IPS DF 4.7 (cell line): ENCODE results near the gene PTPRT.

Experiments
- DNase-seq: peaks from one replicate; pipeline ENCODE4 v3.0.0-alpha.2; 2013; ENCODE audit warnings: low spot score; ENCODE audit errors: extremely low read depth

The PTPRT gene

DNA sequence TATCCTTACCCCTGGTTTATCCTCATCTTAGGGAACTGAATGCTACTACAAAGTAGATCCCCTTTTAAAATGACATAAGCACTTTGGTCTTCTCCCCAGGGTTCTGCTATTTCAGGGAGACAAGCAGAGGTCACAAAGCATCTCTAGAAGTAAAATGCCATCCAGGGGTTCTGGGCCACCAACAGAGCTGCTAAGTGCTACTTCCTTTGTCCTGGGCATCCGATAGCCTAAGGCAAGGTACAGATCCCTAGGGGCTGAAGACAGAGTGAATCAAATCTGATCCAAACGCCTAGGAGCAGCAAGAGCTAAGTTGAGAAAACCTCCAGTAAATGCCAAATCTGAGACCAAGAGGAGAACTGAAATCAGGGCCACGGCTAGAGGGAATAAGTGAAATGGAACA, 161.2 kb downstream of the PTPRT start:
- no peak for DNase-seq

GRCh38 chr20:43023836-43024235, 165.9 kb downstream of the PTPRT start:
- no peak for DNase-seq

- DNase-seq, result no peak
Measured at GRCh38 chr20:43022568-43022967, 167.1 kb downstream of the PTPRT start.

DNA sequence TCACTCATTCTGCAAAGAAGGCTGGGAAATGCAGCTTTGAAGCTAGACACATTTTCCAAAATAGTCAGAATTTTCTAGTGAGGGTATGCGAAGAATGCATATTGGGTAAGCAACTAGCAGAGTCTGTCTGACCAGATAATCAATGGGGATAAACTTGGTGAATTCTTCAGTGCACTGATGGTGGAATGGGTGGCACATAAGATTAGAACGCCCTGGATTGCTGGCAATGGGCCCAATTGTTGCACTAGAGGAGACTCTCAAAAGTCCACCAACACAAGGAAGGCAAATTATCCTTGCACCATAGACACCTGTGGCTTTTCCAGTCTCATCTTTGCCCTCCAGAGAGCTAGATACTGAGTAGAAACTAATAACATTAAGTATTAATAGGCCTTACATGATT, 167.6 kb downstream of the PTPRT start:
- DNase-seq, result no peak

DNA sequence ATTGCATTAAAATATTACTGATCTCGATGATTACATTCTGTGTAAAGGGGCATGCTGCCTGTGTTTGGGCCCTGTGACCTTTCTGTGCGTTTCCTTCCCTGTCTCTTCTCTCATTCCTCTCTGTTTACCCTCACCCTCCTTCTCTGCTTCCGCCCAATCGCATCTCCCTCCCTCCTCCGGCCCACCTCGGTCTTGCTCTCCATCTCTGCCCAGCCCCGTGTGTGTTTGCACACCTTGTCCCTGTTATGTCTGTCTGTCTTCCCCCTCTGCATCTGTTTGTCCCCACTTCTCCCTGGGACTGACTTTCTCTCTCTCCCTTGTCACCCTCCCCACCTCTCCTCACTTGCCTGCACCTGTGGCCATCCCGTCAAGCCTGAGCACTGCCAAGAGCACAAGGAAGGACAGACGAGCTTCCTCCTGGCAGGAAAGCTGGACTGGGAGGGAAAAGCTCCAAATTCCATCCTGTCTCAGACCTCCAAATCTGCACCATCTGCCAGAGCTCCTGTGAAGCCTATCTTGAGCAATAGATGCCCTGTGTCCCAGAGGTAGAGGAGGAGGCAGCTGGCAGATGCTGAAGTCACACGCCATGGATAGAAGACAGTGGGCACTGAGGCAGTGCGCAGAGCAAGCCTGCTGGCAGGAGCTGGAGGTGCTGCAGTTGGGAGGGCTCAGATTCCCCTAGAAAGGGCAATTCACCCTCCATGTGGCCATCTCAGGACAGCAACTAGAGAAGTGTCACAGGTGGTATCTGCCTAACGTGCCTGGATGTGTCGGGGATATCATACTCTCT, 172.3 kb downstream of the PTPRT start:
- no peak for DNase-seq

DNA sequence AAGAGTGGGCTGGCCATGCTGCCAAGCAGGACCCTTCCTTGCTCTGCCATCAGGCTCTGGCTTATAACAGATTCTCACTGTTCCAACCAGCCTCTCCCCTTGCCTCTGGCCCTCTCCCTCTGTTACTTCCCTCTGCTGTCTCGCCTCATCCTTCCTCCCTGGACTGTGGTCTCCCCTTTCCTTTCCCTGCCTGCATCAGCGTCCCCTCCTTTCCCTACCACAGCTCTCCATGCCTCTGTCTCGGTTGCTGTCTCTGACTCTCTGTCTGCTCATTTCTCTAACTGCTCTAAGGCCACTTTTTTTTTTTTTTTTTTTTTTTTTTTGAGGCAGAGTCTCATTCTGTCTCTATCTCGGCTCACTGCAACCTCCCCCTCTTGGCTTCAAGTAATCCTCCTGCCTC, 173.4 kb downstream of the PTPRT start:
- DNase-seq, result no peak

DNA sequence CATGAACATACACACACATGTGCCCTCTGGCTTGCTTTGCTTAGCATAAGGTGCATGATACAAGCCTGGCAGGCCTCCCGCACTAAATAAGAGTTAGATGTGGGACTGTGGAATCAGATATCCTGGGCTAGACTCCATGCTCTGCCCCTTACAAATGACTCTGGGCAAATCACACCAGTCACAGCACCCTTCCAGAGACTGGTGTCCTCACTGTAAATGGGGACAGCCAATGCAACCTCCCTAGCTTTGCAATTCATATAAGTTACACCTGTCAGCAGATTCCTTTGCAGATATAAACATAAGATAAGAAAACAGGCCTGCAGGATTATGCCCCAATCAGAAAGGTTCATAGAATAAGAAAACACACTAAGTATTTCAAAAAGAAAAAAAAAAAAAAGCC, 174.1 kb downstream of the PTPRT start:
- DNase-seq, result no peak

DNA sequence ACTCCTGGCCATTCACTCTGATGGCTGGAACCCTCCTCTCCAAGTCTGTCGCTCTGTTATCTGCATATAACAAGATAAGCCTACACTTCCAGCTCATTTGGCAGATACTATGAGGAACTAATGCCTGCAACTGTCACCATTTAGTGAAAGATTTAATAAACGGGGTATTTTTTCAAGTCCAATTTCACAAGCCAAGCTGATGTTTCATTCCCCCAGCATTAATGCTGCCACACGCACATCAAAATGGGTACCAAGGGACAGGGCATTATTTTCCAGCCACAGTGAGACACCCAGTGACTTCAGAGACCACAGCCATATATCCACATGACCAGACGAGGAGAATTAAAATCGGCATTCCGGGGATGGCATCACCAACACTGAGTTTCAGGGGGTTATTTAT, 175.5 kb downstream of the PTPRT start:
- DNase-seq, result no peak

GRCh38 chr20:43011491-43011890, 178.2 kb downstream of the PTPRT start:
- no peak for DNase-seq

- DNase-seq, result no peak
Measured at GRCh38 chr20:43009532-43009931, 180.2 kb downstream of the PTPRT start.

DNA sequence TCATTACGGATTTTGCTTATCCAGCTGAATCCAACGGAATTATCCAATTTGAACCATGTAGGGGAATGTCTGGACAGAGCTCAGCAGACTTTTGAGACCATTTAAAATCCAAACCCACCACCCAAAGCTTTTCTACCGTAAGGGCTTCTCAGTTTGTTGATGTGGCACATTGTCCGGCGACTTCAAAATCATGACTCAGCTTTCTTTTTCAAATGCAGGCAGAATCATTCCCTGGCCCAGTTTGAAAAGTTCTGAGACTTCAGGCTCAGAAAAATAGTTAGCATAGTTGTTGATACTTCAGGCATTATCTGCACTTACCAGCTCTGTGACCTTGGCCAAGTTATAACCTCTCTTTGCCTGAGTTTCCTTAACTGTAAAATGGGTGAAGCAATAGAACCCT, 182.2 kb downstream of the PTPRT start:
- no peak for DNase-seq

GRCh38 chr20:43006651-43007375, 182.9 kb downstream of the PTPRT start:
- no peak for DNase-seq

GRCh38 chr20:43003318-43003944, 186.3 kb downstream of the PTPRT start:
- no peak for DNase-seq

- no peak for DNase-seq
Measured at GRCh38 chr20:42996141-42996540, 193.6 kb downstream of the PTPRT start.

GRCh38 chr20:42988319-42988718, 201.4 kb downstream of the PTPRT start:
- DNase-seq, result no peak

- DNase-seq, result no peak
Measured at GRCh38 chr20:42987376-42988114, 202.2 kb downstream of the PTPRT start.

DNA sequence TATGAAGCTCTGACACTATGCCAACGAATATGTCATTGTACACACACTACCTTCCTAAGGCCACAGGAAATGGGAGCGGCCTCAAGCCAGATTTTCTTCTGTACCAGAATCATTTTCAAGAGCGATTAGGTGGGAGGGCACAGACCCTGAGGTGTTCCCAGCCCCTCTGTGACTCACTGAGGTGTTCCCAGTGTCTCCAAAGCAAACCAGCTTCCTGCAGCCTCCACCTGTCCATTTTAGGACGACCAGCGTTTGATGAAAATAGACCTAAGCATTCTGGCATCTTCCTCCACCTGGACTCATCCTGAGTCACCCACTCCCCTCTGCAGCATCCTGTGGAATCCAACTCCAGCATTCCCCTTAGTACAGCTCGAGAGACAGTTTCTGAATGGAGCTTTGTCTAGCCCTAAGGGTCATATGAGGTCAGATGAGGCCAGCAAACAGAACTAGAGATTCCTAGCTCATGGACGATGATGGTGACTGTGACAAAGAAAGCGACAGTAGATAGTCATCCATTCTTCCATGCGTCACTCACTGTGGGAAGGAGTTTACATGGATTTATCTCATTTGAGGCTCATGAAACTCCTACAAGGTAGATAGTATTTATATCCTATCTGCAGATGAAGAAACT, 203.4 kb downstream of the PTPRT start:
- DNase-seq, result no peak

- DNase-seq, result no peak
Measured at GRCh38 chr20:42985628-42986027, 204.1 kb downstream of the PTPRT start.

DNA sequence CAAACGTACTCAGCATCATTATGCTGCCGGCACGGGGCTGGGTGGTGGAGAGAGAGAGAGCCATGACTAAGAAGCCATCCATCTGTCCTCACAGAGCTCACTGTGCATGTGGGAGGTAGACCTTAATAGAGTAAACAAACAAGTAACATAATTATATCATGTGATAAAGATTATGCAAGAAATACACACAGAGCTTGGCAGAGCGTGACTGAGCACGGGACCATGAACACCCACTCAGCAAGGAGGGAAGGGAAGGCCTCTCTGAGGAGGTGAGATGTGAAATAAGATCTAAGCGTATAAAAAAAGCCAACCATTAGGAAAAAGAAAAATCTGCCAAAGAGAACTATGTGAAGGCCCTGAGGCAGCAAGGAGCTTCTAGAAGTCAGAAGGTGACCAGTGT, 207.5 kb downstream of the PTPRT start:
- DNase-seq, result no peak

GRCh38 chr20:42981253-42981652, 208.5 kb downstream of the PTPRT start:
- no peak for DNase-seq

DNA sequence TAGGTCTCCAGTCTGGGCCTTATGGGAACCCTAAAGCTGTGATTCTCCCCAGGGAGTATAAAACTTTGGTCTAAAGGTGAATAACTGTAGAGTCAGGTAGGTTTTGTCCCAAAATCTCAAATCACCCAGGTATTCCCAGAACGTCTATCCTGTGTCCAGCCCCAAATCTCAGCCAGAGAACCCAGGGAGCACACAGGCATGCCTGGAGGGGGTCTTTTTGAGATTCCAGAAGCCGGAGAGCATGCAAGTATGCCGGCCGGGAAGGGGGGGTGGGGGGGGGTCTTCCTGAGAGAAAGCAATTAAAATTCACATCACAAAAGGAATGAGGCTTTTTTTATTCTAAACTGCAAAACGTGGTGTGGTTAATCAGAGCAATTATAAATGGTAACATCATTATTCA, 210.0 kb downstream of the PTPRT start:
- no peak for DNase-seq
